ENCODE data around the gene COX6A2.
A peak's percentile ranks its signal among the peaks of the same experiment; 100 is the strongest.

COX6A2 gene

DNA sequence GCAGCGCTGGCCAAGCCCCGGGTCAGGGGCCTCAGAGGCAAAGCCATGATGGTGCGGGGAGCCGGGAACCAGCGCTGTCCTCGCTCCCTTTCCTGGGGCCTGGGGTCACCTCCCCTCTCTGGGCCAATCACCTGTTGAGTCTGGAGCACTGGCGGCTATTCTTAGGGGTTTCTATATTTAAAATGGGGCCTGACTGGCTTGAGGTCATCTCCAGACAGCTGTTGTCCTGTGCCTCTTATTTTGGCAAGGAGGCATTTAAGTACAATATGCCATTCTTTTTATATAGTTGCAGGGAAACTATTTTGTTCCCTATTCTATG, at the start of gene COX6A2:
COX6A2 (minus strand) TSS at position 82 of the 319 bp plus-strand sequence; CDS start at position 47, 35 bp downstream.
- DNase-seq = no peak

DNA sequence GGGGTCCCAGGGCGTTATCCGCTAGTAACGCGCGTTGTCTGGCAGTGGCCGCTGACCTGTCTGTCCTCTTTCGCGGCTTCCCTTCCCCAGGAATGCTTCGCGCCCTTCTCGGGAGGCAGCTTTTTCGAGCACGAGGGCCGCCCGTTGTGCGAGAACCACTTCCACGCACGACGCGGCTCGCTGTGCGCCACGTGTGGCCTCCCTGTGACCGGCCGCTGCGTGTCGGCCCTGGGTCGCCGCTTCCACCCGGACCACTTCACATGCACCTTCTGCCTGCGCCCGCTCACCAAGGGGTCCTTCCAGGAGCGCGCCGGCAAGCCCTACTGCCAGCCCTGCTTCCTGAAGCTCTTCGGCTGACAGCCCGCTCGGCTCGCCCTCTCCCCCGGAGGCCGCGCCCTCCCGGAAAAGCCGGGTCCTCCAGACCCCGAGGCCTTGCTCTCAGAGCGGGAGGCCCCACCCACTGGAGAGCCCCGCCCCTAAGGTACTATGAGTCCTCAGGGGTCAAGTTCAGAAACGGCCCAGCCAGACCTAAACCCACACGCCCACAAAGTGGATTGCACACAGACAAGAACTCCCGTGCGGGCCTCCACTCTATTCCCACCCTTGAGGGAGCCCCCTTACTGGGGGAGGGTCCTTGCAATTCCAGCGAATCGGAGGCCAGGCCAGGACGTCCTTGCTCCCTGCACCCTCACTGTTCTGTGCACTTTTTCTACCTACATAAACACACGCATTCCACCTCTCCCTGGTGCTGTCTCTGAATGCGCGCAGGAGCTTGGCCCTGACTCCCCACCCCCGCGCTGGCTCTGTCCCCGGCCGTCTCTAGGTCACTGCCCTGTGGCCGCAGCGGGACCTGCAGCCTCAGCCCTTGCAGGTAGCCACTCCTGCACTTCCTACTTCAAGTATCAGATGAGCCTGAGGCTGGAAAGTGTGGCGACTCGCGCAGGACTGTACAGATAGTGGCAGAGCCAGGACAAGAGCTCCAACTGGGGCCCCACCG, 49.4 kb upstream of the COX6A2 start:
- DNase-seq = no peak

DNA sequence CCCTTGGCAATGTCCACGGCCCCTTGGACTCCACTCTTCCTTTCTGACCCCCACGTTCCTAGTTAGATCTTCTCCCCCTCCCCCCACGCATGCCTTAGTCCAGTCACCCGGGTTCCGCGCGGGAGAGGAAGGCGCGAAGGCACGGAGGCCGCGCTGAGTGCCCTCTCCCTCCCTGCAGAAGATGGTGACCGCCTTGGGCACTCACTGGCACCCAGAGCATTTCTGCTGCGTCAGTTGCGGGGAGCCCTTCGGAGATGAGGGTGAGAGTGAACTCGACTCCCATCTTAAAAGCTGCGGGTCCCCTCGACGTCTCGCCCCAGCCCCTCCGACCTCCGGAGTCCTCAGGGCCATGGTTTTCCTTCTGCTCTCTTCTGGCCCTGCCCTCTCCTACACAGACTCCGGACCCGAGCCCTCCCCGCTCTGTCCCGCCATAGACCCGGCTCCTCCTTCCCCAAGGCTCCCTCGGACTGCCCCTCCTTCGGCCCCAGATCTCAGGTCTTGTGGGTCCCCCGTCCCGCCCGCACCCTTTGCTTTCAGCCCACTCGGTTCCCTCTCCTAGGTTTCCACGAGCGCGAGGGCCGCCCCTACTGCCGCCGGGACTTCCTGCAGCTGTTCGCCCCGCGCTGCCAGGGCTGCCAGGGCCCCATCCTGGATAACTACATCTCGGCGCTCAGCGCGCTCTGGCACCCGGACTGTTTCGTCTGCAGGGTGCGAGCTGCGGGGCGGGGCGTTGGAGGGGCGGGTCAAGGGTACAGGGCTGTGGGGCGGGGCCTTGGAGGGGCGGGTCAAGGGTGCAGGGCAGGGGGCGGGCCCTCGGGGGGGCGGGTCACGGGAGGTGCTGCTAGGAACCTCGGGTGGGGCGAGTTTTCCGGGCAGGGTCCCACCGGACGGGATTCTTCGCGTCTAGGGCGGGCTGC, 48.4 kb upstream of the COX6A2 start:
- DNase-seq = no peak

DNA sequence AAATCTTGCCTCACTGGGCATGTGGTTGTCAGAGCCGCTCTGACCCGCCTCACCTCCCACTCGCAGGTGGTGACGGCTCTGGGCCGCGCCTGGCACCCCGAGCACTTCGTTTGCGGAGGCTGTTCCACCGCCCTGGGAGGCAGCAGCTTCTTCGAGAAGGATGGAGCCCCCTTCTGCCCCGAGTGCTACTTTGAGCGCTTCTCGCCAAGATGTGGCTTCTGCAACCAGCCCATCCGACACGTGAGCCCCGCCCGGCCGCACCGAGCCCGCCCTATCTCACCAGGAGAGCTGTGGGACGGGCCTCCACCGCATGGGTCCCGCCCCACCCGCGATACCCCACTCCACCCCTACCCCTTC, 47.8 kb upstream of the COX6A2 start:
- no peak for DNase-seq

DNA sequence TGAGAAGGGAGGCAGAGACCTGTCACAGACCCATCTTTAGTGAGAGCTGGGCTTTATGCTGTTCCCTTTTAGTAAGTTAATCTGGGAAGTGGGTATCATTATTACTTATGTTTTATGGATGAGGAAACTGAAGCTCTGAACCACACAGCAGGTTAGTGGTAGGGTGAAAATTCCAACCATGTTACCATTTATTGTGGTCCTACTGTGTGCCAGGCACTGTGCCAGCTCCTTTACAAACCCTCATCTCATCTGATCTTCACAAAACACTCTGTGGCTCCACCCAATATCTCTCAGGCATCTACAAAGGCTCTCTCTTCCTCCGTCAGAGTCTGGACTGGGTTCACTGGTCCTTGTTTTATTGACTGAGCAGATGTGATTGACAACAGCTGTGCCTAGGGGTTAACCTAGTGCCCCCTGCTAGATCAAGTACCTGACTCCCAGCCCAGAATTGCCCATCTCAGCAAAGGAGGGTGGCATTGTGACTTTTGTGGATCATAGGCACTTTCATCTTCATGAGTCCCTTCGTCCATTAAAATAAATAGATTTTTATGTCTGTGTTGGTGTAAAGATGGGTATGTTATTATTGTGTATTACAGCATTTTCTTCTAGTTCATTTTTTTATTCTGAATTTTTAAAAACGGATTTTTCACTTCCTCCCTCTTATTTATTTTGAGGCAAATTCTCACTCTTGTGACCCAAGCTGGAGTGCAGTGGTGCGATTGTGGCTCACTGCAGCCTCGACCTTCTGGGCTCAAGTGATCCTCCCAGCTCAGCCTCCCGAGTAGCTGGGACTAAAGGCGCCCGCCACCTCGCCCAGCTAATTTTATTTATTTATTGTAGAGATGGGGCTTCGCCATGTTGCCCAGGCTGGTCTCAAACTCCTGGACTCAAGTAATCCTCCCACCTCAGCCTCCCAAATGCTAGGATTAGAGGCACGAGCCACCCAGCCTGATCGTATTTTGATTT, 46.9 kb upstream of the COX6A2 start:
- DNase-seq = no peak

DNA sequence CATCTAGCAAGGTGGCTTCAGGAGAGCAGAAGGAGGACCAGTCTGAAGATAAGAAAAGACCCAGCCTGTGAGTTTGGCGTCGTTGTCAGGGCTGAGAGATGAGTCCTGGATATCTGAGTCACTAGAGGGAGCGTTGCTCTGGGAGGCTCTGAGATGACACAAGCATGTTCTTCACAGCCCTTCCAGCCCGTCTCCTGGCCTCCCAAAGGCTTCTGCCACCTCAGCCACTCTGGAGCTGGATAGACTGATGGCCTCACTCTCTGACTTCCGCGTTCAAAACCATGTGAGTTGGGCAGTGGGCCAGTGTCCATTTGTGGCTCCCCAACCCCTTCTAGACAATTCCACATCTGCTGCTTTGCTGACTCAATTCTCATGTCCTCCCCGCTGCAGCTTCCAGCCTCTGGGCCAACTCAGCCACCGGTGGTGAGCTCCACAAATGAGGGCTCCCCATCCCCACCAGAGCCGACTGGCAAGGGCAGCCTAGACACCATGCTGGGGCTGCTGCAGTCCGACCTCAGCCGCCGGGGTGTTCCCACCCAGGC, 46.1 kb upstream of the COX6A2 start:
- DNase-seq = no peak

DNA sequence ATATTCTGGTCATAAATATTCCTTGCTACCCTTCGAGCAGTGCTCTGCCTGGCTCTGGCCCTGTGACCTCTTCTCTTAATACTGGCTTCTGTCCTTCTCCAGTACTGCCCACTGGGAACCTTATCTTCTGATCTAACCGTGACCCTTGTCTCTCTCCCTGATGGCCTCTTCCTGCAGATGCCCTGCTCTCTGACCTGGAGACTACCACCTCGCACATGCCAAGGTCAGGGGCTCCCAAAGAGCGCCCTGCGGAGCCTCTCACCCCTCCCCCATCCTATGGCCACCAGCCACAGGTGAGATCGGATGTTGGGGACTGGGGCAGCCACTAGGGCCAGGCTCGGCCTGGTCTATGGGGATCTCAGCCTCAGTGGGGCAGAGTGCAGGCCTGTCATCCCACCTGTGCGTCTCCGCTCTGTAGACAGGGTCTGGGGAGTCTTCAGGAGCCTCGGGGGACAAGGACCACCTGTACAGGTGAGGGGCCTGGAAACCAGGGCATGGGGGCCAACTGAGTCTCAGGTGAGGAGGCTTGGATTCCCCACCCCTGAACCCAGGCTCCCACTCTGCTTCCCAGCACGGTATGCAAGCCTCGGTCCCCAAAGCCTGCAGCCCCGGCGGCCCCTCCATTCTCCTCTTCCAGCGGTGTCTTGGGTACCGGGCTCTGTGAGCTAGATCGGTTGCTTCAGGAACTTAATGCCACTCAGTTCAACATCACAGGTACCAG, 45.3 kb upstream of the COX6A2 start:
- DNase-seq = no peak

DNA sequence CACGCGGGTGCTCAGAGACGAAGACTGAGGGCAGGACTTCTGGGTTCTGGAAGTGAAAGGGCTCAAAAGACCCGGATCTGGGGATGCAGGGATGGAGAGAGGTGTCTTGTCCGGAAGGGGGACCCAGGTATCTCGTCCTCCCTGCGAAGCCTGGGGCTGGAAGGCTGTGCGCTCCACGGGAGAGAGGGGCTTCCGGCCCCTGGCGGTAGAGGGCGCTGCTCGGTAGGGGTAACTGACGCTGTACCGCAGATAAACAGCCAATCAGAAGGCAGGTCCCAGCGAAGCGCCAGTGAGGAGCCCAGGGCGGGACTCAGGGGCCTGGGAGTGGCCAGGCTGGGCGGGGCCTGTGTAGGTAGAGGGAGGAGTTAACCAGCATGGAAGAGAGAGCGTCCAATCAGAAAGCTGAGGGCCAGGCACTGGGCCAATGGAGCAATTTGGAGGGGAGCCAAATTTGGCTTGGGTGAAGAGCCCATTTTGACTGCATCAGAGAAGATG, 44.6 kb upstream of the COX6A2 start:
- DNase-seq = peak; percentile 29

DNA sequence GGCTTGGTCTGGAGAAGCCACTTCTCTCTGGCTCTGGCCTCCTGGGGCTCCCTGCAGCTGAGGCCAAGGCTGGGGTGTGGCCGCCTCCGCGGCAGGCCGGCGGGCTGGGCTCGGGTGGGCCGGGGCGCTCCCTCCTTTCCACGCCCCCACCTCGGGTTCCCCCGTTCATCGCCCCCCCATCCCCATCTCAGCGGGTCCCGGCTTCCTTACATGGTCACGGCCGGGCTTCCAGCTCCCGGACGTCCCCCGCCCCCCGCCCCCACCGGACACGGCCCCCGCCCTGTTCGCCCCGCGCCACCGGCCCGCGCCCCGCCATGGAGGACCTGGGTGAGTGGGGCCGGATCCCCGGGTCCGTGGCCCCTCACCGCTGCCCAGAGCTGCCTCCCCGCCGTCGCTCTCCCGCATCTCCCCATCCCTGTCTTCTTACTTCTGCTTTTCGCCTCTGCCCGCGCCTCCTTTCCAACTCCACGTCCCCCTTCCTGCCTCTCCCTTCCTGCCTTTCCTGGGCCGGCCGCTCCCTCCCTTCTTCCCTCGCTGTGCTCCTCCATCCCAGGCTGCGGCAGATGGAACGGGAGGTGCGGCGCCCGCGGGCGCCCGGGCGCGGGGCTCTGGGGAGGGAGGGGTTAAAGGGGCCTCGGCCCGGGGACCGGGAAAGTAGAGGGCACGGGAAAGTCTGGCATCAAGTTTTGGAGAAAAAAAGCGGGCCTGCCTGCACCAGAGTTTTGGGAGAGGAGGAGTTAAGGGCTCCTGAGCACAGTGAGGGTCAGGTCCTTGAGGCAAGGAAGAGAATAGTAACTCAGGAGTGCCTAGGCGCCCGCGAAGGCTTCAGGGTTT, 43.9 kb upstream of the COX6A2 start, which contains the start of gene TGFB1I1:
TGFB1I1 (plus strand) TSS at position 278 of the 834 bp plus-strand sequence; CDS start at position 315, 37 bp downstream.
- DNase-seq = no peak

DNA sequence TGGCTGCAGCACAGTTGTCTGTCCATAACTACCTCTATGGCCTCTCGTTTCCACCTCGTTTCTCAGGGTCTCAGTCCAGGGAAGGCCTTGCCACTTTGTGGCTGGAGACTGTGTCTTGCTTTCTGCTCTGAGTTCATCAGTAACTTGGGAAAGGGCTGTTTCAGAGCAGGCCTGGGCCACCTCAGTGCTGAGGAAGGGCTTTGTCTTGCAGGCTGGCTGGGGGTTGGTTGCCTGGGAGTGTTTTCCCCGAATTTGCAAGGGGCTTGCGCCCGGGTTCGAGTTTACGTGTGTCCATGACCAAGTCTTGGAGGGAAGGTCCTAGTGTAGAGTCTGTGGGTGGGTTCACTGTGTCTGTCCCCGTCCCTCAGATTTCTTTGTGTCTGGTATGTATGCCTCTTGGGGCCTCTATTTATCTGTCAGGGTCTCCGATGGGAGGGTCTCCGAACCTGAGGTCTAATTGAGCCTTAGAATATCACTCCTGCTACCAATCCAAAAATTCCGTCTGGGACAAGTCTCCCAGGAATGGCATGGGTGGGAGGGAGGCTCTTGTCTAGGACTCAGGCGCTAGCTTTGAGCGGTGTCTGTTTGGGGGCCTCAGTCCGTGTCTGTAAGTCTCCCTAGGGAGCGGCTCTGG, 43.2 kb upstream of the COX6A2 start:
- no peak for DNase-seq

DNA sequence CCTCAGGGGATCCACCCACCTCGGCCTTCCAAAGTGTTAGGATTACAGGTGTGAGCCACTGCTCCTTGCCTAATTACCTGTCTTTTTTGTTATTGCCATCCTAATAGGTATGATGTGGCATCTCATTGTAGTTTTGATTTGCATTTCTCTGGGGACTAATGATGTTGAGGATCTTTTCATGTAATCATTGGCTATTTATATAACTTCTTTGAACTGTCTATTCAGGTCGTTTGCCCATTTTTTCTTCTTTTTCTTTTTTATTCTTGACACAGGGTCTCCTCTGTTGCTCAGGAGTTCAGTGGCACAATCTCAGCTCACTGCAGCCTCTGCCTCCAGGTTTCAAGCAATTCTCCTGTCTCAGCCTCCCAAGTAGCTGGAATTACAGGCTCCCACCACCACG, 42.5 kb upstream of the COX6A2 start:
- DNase-seq = no peak

DNA sequence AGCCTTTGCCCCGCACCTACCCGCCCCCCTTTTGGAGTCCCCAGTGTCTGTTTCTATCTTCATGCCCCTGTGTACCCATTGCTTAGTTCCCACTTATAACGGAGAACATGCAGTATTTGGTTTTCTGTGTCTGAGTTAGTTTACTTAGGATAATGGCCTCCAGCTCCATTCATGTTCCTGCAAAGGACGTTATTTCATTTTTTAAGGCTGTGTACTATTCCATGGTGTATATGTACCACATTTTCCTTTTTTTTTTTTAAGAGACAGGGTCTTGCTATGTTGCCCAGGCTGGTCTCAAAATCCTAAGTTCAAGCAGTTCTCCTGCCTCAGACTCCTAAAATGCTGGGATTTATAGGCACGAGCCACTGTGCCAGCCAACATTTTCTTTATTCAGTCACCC, 39.7 kb upstream of the COX6A2 start:
- DNase-seq = no peak

DNA sequence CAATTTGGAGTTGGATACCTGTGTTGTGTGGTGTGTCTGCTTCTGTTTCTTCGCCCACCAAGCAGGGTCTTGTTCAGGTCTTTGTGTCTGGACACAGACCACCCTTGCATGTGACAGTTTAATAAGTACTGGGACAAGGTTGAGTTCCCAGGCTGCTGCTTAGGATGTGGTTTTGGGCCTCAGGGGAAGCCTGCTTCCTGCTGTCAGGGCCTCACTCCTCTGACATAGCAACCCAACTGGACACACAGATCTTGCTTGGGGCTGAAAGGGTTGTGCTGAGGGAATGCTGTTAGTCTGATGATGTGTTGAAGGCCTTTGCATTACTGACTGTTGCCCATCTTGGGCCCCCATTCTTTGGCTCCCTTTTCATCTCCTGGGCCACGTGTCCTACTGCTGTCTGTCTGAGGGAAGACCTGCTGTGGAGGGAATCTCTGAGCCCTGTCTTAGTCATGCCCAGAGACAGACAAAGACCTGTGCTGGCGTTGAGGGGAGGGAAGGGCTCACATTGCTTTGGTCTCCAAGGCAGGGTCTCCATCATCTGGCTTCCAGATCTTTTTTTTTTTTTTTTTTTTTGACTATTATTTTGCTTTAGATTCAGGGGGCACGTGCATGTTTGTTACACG, 39.1 kb upstream of the COX6A2 start:
- DNase-seq = no peak

DNA sequence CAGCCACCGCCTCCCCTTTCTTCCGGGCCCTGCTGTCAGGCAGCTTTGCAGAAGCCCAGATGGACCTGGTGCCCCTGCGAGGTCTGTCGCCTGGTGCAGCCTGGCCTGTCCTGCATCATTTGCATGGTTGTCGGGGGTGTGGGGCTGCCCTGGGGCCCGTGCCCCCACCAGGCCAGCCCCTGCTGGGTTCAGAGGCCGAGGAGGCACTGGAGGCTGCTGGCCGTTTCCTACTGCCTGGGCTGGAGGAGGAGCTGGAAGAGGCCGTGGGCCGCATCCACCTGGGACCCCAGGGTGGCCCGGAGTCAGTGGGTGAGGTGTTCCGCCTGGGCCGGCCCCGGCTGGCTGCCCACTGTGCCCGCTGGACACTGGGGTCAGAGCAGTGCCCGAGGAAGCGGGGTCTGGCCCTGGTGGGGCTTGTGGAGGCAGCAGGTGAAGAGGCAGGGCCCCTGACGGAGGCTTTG, 38.3 kb upstream of the COX6A2 start:
- DNase-seq = no peak

DNA sequence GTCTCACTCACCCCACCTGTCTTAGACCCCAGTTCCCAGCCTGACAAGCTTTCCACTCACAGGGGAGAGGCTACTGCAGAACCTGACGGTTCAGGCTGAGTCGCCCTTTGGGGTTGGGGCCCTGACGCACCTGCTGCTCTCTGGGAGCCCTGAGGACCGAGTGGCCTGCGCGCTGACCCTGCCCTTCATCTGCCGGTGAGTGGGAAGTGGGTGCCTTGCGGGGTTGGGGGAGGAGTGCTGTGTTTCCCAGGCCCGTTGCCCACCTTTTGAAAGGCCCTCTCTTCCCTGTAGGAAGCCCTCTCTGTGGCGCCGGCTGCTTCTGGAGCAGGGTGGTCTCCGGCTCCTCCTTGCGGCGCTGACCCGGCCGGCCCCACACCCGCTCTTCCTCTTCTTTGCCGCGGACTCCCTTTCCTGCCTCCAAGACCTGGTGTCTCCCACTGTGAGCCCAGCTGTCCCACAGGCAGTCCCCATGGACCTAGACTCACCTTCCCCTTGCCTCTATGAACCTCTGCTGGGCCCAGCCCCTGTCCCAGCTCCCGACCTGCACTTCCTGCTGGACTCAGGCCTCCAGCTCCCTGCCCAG, 37.7 kb upstream of the COX6A2 start:
- no peak for DNase-seq

DNA sequence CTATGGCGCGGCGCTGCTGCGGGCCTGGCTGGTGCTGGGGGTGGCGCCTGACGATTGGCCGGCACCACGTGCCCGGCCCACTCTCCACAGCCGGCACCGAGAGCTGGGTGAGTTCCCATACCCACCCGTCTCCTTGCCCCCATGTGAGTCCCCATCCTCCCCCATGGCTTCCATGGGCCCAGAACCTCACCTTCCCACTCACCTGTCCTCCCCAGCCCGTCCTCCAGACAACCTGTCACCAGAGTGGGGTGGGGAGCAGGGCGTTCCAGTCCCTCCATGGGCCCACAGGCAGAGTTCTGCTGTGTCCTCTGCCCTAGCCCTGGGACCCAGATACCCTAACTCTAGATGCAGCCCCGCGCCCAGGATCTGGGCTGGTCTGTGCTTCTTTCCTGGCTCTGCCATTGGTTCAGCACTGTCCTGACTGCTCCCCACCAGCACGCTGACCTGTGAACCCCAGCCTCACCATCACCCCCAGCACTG, 36.7 kb upstream of the COX6A2 start:
- DNase-seq = no peak

DNA sequence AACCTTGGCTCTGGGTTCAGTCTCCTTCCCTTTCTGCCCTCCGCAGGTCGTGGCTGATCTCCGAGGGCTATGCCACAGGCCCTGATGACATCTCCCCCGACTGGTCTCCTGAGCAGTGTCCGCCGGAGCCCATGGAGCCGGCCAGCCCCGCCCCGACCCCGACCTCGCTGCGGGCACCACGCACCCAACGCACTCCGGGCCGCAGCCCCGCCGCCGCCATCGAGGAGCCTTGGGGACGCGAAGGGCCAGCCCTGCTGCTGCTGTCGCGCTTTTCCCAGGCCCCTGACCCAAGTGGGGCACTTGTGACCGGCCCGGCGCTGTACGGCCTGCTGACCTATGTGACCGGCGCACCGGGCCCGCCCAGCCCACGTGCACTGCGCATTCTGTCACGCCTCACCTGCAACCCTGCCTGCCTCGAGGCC, 36.2 kb upstream of the COX6A2 start:
- DNase-seq = no peak

DNA sequence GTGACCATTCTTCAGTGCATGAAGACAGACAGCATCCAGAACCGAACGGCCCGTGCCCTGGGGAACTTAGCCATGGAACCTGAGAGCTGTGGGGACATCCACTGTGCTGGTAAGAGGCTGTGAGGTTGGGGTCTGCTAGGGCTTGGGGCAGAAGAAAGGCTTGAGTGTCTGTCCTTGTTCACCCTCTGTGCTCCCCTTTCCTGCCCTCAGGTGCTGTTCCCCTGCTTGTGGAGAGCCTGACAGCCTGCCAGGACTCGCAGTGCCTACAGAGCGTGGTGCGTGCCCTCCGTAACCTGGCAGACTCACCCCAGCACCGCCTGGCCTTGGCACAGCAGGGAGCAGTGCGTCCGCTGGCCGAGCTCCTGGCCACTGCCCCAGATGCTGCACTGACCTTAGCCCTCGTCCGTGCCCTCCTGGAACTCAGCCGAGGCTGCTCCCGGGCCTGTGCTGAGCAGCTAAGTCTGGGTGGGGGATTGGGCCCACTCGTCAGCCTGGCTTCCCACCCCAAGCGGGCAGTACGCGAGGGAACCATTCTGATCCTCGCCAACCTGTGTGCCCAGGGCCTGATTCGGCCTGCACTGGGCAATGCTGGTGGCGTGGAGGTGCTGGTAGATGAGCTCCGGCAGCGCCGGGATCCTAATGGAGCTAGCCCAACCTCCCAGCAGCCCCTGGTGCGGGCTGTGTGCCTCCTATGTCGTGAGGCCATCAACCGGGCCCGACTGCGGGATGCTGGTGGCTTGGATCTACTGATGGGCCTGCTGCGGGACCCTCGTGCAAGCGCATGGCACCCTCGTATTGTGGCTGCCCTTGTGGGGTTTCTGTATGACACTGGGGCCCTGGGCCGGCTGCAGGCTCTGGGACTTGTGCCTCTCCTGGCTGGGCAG, 34.0 kb upstream of the COX6A2 start:
- DNase-seq = no peak
